OCI-LY7 (cell line): ENCODE results near the gene MAT1A.
"Not testable (repeated sequence)": the region's sequence is repeated elsewhere in the genome, so short reads cannot be mapped to it uniquely, and the experiment has no call there.

Experiments used
- EZH2phosphoT487 ChIP-seq: fragments of 200-600 bp; sonication (generic); IDR thresholded peaks from 2 replicates; pipeline ENCODE4 v1.6.1; 2018; ENCODE audit warnings: low read depth, borderline replicate concordance, mild to moderate bottlenecking, mixed run types, antibody characterized with exemption, low read length, moderate library complexity, mixed read lengths
- TF ChIP-seq, protein P1 (sequence below): fragments of 200-600 bp; sonication (generic); conservative IDR thresholded peaks from 2 replicates; pipeline ENCODE4 v1.5.1; 2014; ENCODE audit warnings: mild to moderate bottlenecking, antibody characterized with exemption, low read length, moderate library complexity, mixed read lengths

DNA sequence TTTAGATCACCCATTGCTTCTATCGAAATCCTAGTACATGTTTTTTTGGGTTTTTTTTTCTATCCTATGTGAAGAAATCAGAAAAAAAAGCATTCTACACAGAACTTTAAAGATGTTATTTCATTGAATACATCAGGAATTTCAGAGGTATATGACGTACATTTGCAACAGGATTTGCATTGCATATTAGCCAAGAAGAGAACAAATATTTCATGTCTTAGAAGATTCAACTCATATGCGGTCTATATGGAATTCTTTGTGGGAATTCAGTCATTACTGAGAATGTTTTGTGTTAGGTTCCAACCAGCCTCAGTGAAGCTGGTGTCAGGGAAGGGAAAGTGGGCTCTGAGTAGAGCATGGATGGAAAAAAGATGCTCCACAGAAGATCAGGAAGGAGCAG is 45.1 kb downstream of the MAT1A start:
- TF ChIP-seq, protein P1, sequence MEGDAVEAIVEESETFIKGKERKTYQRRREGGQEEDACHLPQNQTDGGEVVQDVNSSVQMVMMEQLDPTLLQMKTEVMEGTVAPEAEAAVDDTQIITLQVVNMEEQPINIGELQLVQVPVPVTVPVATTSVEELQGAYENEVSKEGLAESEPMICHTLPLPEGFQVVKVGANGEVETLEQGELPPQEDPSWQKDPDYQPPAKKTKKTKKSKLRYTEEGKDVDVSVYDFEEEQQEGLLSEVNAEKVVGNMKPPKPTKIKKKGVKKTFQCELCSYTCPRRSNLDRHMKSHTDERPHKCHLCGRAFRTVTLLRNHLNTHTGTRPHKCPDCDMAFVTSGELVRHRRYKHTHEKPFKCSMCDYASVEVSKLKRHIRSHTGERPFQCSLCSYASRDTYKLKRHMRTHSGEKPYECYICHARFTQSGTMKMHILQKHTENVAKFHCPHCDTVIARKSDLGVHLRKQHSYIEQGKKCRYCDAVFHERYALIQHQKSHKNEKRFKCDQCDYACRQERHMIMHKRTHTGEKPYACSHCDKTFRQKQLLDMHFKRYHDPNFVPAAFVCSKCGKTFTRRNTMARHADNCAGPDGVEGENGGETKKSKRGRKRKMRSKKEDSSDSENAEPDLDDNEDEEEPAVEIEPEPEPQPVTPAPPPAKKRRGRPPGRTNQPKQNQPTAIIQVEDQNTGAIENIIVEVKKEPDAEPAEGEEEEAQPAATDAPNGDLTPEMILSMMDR, result not testable (repeated sequence)
- not testable (repeated sequence) for TF ChIP-seq EZH2phosphoT487
